HEK293 (cell line): ENCODE data around the gene EMP3.

Experiments
- ELK4 ChIP-seq: IDR thresholded peaks from 2 replicates; pipeline ENCODE4 v1.6.1; 2011; ENCODE audit warnings: mild to moderate bottlenecking, low read depth, low read length, borderline replicate concordance
- KLF1 ChIP-seq: fragments of 450-650 bp; formaldehyde crosslinking; IDR thresholded peaks from 2 replicates; pipeline ENCODE4 v1.5.1; 2016; ENCODE audit warnings: missing biosample characterization, missing genetic modification characterization
- KLF7 ChIP-seq: fragments of 450-650 bp; formaldehyde crosslinking; IDR thresholded peaks from 2 replicates; pipeline ENCODE4 v1.5.1; 2016; ENCODE audit warnings: missing biosample characterization, missing genetic modification characterization, borderline replicate concordance
- PRDM2 ChIP-seq: fragments of 450-650 bp; formaldehyde crosslinking; IDR thresholded peaks from 2 replicates; pipeline ENCODE4 v1.5.1; 2016; ENCODE audit warnings: missing biosample characterization, missing genetic modification characterization, borderline replicate concordance
- SALL2 ChIP-seq: fragments of 450-650 bp; formaldehyde crosslinking; IDR thresholded peaks from 2 replicates; pipeline ENCODE4 v1.5.0; 2017; ENCODE audit warnings: missing biosample characterization, mild to moderate bottlenecking, missing genetic modification characterization, borderline replicate concordance
- TCF7L2 ChIP-seq: IDR thresholded peaks from 2 replicates; pipeline ENCODE4 v1.6.1; 2011; ENCODE audit warnings: low read depth, mild to moderate bottlenecking, inconsistent platforms, low read length, moderate library complexity, borderline replicate concordance
- ZNF114 ChIP-seq: fragments of 450-650 bp; formaldehyde crosslinking; IDR thresholded peaks from 2 replicates; pipeline ENCODE4 v1.5.0; 2017; ENCODE audit warnings: missing biosample characterization, missing genetic modification characterization
- ZNF16 ChIP-seq: fragments of 450-650 bp; formaldehyde crosslinking; IDR thresholded peaks from 2 replicates; pipeline ENCODE4 v1.5.1; 2016; ENCODE audit warnings: low read depth, missing biosample characterization, missing genetic modification characterization
- ZNF19 ChIP-seq: fragments of 450-650 bp; formaldehyde crosslinking; IDR thresholded peaks from 2 replicates; pipeline ENCODE4; 2016; ENCODE audit warnings: missing biosample characterization, missing genetic modification characterization, low read depth
- ZNF2 ChIP-seq: fragments of 450-650 bp; formaldehyde crosslinking; IDR thresholded peaks from 2 replicates; pipeline ENCODE4 v1.5.1; 2016; ENCODE audit warnings: missing biosample characterization, missing genetic modification characterization
- ZNF211 ChIP-seq: fragments of 450-650 bp; formaldehyde crosslinking; IDR thresholded peaks from 2 replicates; pipeline ENCODE4 v1.5.1; 2016; ENCODE audit warnings: low read depth, missing biosample characterization, missing genetic modification characterization
- ZNF221 ChIP-seq: fragments of 450-650 bp; formaldehyde crosslinking; IDR thresholded peaks from 2 replicates; pipeline ENCODE4 v1.5.1; 2017; ENCODE audit warnings: missing biosample characterization, missing genetic modification characterization, borderline replicate concordance
- ZNF324 ChIP-seq: fragments of 450-650 bp; formaldehyde crosslinking; IDR thresholded peaks from 2 replicates; pipeline ENCODE4 v1.5.1; 2016; ENCODE audit warnings: missing biosample characterization, missing genetic modification characterization
- ZNF416 ChIP-seq: fragments of 450-650 bp; formaldehyde crosslinking; IDR thresholded peaks from 2 replicates; pipeline ENCODE4 v1.5.1; 2016; ENCODE audit warnings: missing biosample characterization, missing genetic modification characterization
- ZNF48 ChIP-seq: fragments of 450-650 bp; formaldehyde crosslinking; IDR thresholded peaks from 2 replicates; pipeline ENCODE4 v1.5.1; 2016; ENCODE audit warnings: missing biosample characterization, missing genetic modification characterization
- ZNF501 ChIP-seq: fragments of 450-650 bp; formaldehyde crosslinking; IDR thresholded peaks from 2 replicates; pipeline ENCODE4 v1.5.1; 2016; ENCODE audit warnings: missing biosample characterization, missing genetic modification characterization
- ZNF530 ChIP-seq: fragments of 450-650 bp; formaldehyde crosslinking; IDR thresholded peaks from 2 replicates; pipeline ENCODE4 v1.5.1; 2016; ENCODE audit warnings: low read depth, missing biosample characterization, missing genetic modification characterization
- ZNF548 ChIP-seq: fragments of 450-650 bp; formaldehyde crosslinking; IDR thresholded peaks from 2 replicates; pipeline ENCODE4 v1.5.1; 2016; ENCODE audit warnings: missing biosample characterization, missing genetic modification characterization
- ZNF555 ChIP-seq: fragments of 450-650 bp; formaldehyde crosslinking; conservative IDR thresholded peaks from 2 replicates; pipeline ENCODE4 v1.5.1; 2017; ENCODE audit warnings: missing biosample characterization, mild to moderate bottlenecking, missing genetic modification characterization, inconsistent platforms
- ZNF558 ChIP-seq: fragments of 450-650 bp; formaldehyde crosslinking; IDR thresholded peaks from 2 replicates; pipeline ENCODE4 v1.5.1; 2016; ENCODE audit warnings: missing biosample characterization, missing genetic modification characterization
- ZNF654 ChIP-seq: fragments of 450-650 bp; formaldehyde crosslinking; IDR thresholded peaks from 2 replicates; pipeline ENCODE4 v1.5.1; 2016; ENCODE audit warnings: low read depth, missing biosample characterization, missing genetic modification characterization
- ZNF670 ChIP-seq: fragments of 450-650 bp; formaldehyde crosslinking; IDR thresholded peaks from 2 replicates; pipeline ENCODE4 v1.5.1; 2016; ENCODE audit warnings: missing biosample characterization, missing genetic modification characterization, low read depth
- ZSCAN23 ChIP-seq: fragments of 450-650 bp; formaldehyde crosslinking; IDR thresholded peaks from 2 replicates; pipeline ENCODE4 v1.5.1; 2016; ENCODE audit warnings: missing biosample characterization, missing genetic modification characterization
- ZSCAN30 ChIP-seq: fragments of 450-650 bp; IDR thresholded peaks from 2 replicates; pipeline ENCODE4 v1.5.1; 2018; ENCODE audit warnings: missing biosample characterization, mild to moderate bottlenecking, missing genetic modification characterization, moderate library complexity
- TF ChIP-seq, protein P1 (sequence below): fragments of 450-650 bp; IDR thresholded peaks from 2 replicates; pipeline ENCODE4 v1.5.1; 2018; ENCODE audit warnings: missing biosample characterization, mild to moderate bottlenecking, missing genetic modification characterization
- TF ChIP-seq, protein P2 (sequence below): fragments of 450-650 bp; formaldehyde crosslinking; IDR thresholded peaks from 2 replicates; pipeline ENCODE4 v1.5.1; 2017; ENCODE audit warnings: missing biosample characterization, missing genetic modification characterization
- TF ChIP-seq, protein P3 (sequence below): fragments of 450-650 bp; formaldehyde crosslinking; IDR thresholded peaks from 2 replicates; pipeline ENCODE4 v1.5.1; 2016; ENCODE audit warnings: missing biosample characterization, missing genetic modification characterization
- TF ChIP-seq, protein P4 (sequence below): fragments of 450-650 bp; formaldehyde crosslinking; IDR thresholded peaks from 2 replicates; pipeline ENCODE4 v1.5.1; 2016; ENCODE audit warnings: missing biosample characterization, missing genetic modification characterization

The EMP3 gene

GRCh38 chr19:48330012-48330681 lies 4.8 kb downstream of the EMP3 start (continued):
- TF ChIP-seq, protein P1, sequence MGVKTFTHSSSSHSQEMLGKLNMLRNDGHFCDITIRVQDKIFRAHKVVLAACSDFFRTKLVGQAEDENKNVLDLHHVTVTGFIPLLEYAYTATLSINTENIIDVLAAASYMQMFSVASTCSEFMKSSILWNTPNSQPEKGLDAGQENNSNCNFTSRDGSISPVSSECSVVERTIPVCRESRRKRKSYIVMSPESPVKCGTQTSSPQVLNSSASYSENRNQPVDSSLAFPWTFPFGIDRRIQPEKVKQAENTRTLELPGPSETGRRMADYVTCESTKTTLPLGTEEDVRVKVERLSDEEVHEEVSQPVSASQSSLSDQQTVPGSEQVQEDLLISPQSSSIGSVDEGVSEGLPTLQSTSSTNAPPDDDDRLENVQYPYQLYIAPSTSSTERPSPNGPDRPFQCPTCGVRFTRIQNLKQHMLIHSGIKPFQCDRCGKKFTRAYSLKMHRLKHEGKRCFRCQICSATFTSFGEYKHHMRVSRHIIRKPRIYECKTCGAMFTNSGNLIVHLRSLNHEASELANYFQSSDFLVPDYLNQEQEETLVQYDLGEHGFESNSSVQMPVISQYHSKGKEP (tag by site-specific recombination) = no peak; the same call in 1 of the 2 replicates
- TF ChIP-seq ZNF670 (tag by site-specific recombination) (no peak), ZNF2 (tag by site-specific recombination) (0 out of 2 replicates have a peak, but pooled peaks have one; percentile 24), SALL2 (tag by site-specific recombination) (no peak), ZNF558 (tag by site-specific recombination) (no peak), ZNF530 (no peak), ZNF16 (no peak), KLF7 (peak; percentile 66; the same call in 1 of the 2 replicates), TCF7L2 (peak; percentile 64), PRDM2 (tag by site-specific recombination) (no peak), ZSCAN23 (tag by site-specific recombination) (no peak), ZNF221 (tag by site-specific recombination) (no peak), ZNF48 (tag by site-specific recombination) (no peak), ZNF555 (no peak), ZNF501 (tag by site-specific recombination) (0 out of 2 replicates have a peak, but pooled peaks have one; percentile 48), KLF1 (tag by site-specific recombination) (peak; percentile 54), ZNF114 (tag by site-specific recombination) (no peak), ZNF211 (tag by site-specific recombination) (no peak), ZNF416 (tag by site-specific recombination) (no peak), ELK4 (no peak), ZNF324 (tag by site-specific recombination) (no peak), ZNF654 (tag by site-specific recombination) (no peak), ZSCAN30 (no peak), ZNF548 (tag by site-specific recombination) (no peak), ZNF19 (tag by site-specific recombination) (no peak)
- TF ChIP-seq, protein P2, sequence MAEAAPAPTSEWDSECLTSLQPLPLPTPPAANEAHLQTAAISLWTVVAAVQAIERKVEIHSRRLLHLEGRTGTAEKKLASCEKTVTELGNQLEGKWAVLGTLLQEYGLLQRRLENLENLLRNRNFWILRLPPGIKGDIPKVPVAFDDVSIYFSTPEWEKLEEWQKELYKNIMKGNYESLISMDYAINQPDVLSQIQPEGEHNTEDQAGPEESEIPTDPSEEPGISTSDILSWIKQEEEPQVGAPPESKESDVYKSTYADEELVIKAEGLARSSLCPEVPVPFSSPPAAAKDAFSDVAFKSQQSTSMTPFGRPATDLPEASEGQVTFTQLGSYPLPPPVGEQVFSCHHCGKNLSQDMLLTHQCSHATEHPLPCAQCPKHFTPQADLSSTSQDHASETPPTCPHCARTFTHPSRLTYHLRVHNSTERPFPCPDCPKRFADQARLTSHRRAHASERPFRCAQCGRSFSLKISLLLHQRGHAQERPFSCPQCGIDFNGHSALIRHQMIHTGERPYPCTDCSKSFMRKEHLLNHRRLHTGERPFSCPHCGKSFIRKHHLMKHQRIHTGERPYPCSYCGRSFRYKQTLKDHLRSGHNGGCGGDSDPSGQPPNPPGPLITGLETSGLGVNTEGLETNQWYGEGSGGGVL = 0 out of 2 replicates have a peak, but pooled peaks have one; percentile 7
- TF ChIP-seq, protein P3, sequence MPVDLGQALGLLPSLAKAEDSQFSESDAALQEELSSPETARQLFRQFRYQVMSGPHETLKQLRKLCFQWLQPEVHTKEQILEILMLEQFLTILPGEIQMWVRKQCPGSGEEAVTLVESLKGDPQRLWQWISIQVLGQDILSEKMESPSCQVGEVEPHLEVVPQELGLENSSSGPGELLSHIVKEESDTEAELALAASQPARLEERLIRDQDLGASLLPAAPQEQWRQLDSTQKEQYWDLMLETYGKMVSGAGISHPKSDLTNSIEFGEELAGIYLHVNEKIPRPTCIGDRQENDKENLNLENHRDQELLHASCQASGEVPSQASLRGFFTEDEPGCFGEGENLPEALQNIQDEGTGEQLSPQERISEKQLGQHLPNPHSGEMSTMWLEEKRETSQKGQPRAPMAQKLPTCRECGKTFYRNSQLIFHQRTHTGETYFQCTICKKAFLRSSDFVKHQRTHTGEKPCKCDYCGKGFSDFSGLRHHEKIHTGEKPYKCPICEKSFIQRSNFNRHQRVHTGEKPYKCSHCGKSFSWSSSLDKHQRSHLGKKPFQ = no peak
- TF ChIP-seq, protein P4, sequence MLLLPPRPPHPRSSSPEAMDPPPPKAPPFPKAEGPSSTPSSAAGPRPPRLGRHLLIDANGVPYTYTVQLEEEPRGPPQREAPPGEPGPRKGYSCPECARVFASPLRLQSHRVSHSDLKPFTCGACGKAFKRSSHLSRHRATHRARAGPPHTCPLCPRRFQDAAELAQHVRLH = no peak
